ENCODE measurements around the gene GRHL1.
"Not testable (repeated sequence)": the region's sequence is repeated elsewhere in the genome, so short reads cannot be mapped to it uniquely, and the experiment has no call there.

Gene GRHL1

GRCh38 chr2:10002681-10003080, 51.2 kb downstream of the GRHL1 start:
- no peaks in the 10 kb centered on the region for H3K9me3 ChIP-seq (ENCODE audit: control insufficient read depth, insufficient read depth, low read length)
- H3K9ac ChIP-seq (ENCODE audit: low read depth, low read length), result no peak overlapping the region
- peaks cover 11% of the 10 kb centered on the region; the same call in 1 of the 2 replicates for H3K4me1 ChIP-seq (ENCODE audit: insufficient read depth, low read length)
- no peaks in the 10 kb centered on the region for H3K36me3 ChIP-seq (ENCODE audit: insufficient read depth, low read length)

DNA sequence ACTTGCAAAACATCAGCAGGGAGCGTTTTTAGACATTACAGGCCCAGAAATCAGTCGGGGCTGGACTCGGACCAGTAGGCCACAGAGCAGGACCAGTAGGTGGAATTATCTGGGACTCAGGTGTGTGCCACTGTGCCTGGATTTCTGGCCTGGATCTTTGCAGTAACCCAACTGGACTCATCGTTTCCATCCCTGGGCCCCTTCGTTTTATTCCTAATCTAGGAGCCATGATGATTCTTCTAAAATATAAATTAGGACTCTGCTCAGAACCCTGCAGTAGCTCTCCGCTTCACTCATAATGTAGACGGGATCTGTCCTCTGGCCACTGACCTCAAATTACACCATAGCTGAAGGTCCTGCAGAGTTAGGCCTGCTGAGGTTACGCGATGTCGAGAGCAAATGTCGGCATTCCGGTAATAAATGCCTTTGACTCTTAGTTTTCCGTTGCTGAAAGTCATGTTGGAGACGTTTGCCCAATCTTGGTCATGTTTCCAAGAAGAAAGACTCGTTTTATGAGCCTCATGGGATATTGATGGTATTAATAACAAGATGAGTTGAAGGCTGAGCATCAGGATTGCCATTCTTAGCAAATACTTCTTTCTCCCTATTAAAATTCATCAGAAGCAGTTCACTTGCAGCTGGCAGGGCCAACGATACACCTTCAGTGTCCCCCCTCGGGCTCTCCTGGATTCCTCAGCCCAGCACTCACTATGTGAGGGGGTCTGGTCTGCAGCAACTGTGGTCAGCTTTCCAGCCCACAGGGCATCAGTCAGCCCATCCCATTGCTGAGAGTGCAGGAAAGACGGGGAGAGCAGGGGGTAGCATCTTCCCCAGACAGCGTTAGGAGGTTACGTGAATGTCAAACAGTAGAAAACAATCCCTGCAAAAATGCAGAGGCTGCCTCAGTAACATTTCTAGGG, 52.0 kb downstream of the GRHL1 start:
- H3K4me1 ChIP-seq (ENCODE audit: insufficient read depth, low read length), result peaks cover 11% of the 10 kb centered on the region; the same call in 1 of the 2 replicates

GRCh38 chr2:10004401-10004800, 52.9 kb downstream of the GRHL1 start:
- H3K4me1 ChIP-seq (ENCODE audit: insufficient read depth, low read length), result peaks cover 11% of the 10 kb centered on the region; the same call in 1 of the 2 replicates
- H3K9me3 ChIP-seq (ENCODE audit: control insufficient read depth, insufficient read depth, low read length), result no peaks in the 10 kb centered on the region
- H3K36me3 ChIP-seq (ENCODE audit: insufficient read depth, low read length), result no peaks in the 10 kb centered on the region
- no peak overlapping the region for H3K9ac ChIP-seq (ENCODE audit: low read depth, low read length)

More for the DNA sequence above, 52.0 kb downstream of the GRHL1 start:
- Histone ChIP-seq H3K9ac (ENCODE audit: low read depth, low read length) (no peak overlapping the region), H3K9me3 (ENCODE audit: control insufficient read depth, insufficient read depth, low read length) (no peaks in the 10 kb centered on the region), H3K36me3 (ENCODE audit: insufficient read depth, low read length) (no peaks in the 10 kb centered on the region)

DNA sequence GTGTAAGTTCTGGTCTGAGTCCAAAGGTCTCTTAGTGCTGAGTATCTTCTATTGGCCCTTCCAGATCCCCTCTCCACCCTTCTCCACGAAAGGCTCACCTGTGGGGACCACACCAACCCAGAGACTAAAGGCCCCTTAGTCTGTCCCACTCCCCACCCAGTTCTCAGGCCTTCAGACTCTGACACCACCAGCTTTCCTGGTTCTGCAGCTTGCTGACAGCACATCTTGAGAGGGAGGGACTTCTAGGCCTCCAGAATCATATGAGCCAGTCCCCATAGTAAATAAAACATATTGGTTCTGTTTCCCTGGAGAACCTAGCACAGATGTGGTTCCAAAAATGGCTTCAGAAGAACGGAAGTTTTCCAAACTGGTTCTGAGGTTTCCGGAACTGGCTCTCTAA, 53.3 kb downstream of the GRHL1 start:
- Histone ChIP-seq H3K9ac (ENCODE audit: low read depth, low read length) (no peak overlapping the region), H3K36me3 (ENCODE audit: insufficient read depth, low read length) (no peaks in the 10 kb centered on the region), H3K9me3 (ENCODE audit: control insufficient read depth, insufficient read depth, low read length) (no peaks in the 10 kb centered on the region), H3K4me1 (ENCODE audit: insufficient read depth, low read length) (peaks cover 11% of the 10 kb centered on the region; the same call in 1 of the 2 replicates)

GRCh38 chr2:10005461-10006235, 54.2 kb downstream of the GRHL1 start:
- H3K9me3 ChIP-seq (ENCODE audit: control insufficient read depth, insufficient read depth, low read length), result no peaks in the 10 kb centered on the region
- no peaks in the 10 kb centered on the region for H3K36me3 ChIP-seq (ENCODE audit: insufficient read depth, low read length)
- H3K9ac ChIP-seq (ENCODE audit: low read depth, low read length), result no peak overlapping the region
- peaks cover 11% of the 10 kb centered on the region; the same call in 1 of the 2 replicates for H3K4me1 ChIP-seq (ENCODE audit: insufficient read depth, low read length)

- H3K4me1 ChIP-seq (ENCODE audit: insufficient read depth, low read length), result peaks cover 4% of the 10 kb centered on the region; the same call in 1 of the 2 replicates
- H3K9ac ChIP-seq (ENCODE audit: low read depth, low read length), result no peak overlapping the region
- H3K9me3 ChIP-seq (ENCODE audit: control insufficient read depth, insufficient read depth, low read length), result no peaks in the 10 kb centered on the region
- no peaks in the 10 kb centered on the region for H3K36me3 ChIP-seq (ENCODE audit: insufficient read depth, low read length)
Observed at GRCh38 chr2:10006236-10007161, 55.0 kb downstream of the GRHL1 start.

DNA sequence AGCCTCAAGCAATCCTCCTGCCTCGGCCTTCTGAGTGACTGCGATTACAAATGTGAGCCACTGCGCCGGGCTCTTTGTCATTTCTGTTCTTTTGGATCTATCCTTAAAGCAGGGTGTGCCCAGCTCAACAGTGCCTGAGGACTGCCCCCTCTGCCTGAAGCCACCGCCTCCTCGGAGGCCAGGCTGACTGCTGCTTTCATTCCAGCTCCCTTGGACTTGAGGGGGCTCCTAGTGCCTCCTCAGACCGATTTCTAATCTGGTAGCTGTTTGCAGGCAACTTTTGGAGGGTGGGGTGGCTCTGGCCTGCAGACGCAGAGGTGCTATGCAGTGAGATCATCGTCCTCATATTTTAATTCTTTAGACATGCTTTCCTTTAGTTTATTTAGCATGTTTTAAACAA, 55.9 kb downstream of the GRHL1 start:
- H3K9ac ChIP-seq (ENCODE audit: low read depth, low read length), result no peak overlapping the region
- no peaks in the 10 kb centered on the region for H3K9me3 ChIP-seq (ENCODE audit: control insufficient read depth, insufficient read depth, low read length)
- H3K4me1 ChIP-seq (ENCODE audit: insufficient read depth, low read length), result no peaks in the 10 kb centered on the region
- H3K36me3 ChIP-seq (ENCODE audit: insufficient read depth, low read length), result no peaks in the 10 kb centered on the region

DNA sequence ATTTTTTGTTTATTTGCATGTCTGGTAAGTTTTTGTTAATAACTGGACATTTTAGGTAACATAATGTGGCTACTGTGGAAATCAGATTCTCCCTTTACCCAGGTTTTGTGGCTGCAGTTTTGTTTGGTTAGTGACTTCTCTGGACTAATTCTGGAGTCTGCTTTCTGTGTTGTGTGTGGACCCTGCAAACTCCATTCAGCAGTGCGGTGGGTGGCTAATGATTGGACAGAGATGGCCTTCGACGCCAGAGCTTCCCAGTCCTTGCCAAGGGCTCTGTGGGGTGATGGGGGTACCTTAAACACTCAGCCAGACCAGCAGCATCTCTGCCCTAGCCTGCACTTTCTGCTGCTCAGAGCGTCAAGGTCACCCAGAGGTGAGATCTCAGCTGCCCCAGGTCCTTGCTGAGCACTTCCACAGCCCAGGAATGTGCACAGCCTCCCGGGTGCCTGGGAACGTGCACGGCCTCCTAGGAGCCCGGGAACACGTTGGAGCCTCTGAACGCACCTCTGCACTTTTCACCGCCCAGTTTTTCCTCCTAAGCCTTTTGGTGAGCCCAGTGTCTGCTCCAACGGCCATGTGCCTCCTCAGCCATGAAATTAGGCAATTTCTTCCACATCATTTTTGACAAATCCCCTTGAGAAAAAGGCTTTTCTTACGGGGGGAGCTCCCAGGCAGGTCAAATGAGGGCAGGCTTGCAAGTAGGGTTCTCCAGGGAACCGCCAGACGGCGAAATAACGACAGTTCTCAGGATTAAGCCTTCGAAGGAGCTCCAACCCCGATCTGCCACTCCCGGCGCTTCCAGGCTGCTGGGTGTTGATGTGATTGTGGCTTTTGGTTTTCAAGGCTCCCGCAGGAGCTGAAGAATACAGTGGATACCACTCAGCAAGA, 56.7 kb downstream of the GRHL1 start:
- Histone ChIP-seq H3K36me3 (ENCODE audit: insufficient read depth, low read length) (no peaks in the 10 kb centered on the region), H3K9me3 (ENCODE audit: control insufficient read depth, insufficient read depth, low read length) (no peaks in the 10 kb centered on the region), H3K4me1 (ENCODE audit: insufficient read depth, low read length) (no peaks in the 10 kb centered on the region), H3K9ac (ENCODE audit: low read depth, low read length) (no peak overlapping the region)

- H3K36me3 ChIP-seq (ENCODE audit: insufficient read depth, low read length), result no peaks in the 10 kb centered on the region
Observed at GRCh38 chr2:10008809-10009176, 57.3 kb downstream of the GRHL1 start.

GRCh38 chr2:10009271-10009810, 57.8 kb downstream of the GRHL1 start:
- Histone ChIP-seq H3K4me1 (ENCODE audit: insufficient read depth, low read length) (no peaks in the 10 kb centered on the region), H3K9ac (ENCODE audit: low read depth, low read length) (no peak overlapping the region), H3K9me3 (ENCODE audit: control insufficient read depth, insufficient read depth, low read length) (no peaks in the 10 kb centered on the region), H3K36me3 (ENCODE audit: insufficient read depth, low read length) (no peaks in the 10 kb centered on the region)

More at GRCh38 chr2:10008809-10009176, 57.3 kb downstream of the GRHL1 start:
- H3K4me1 ChIP-seq (ENCODE audit: insufficient read depth, low read length), result no peaks in the 10 kb centered on the region
- H3K9me3 ChIP-seq (ENCODE audit: control insufficient read depth, insufficient read depth, low read length), result no peaks in the 10 kb centered on the region
- no peak overlapping the region for H3K9ac ChIP-seq (ENCODE audit: low read depth, low read length)

DNA sequence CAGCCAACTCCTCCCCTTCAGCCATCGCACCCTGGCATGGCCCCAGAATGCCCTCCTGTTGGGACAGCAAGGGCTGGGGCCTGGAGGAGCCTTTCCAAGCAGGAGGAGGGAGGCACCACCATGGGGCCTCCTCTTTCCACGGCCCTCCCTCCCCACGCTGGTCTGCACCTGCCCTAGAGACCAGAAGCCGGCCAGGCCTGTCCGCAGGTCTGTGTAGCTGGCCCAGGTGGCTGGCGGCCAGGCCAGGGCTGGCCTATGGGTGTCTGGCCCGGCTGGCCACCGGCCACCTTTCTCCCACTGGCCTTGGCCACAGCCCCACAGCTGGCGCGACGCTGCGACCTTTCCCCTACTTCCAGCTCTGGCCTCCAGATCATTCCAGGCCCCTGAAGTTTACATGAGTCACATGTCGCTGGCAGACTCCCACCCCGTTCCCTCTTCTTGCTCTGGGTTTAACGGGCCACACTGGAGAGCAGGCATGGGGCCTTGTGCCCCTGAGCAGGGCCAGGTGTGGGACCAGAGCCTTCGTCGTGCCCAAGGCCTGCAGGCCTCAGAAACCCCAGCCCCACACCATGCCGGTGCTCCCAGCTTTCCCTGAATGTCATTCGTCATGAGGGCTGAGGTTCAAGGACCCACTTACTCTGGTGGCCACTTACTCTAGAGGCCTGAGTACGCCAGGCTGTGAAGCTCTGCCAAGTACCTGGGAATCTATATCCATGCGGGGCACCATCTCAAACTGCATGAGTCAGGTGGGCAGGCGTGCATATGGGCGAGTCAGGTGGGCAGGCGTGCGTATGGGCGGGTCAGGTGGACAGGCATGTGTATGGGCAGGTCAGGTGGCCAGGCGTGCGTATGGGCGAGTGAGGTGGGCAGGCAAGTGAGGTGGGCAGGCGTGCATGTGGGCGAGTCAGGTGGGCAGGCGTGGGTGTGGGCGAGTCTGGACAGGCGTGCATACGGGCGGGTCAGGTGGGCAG, 58.6 kb downstream of the GRHL1 start:
- Histone ChIP-seq H3K36me3 (ENCODE audit: insufficient read depth, low read length) (no peaks in the 10 kb centered on the region), H3K9me3 (ENCODE audit: control insufficient read depth, insufficient read depth, low read length) (no peaks in the 10 kb centered on the region), H3K4me1 (ENCODE audit: insufficient read depth, low read length) (no peaks in the 10 kb centered on the region), H3K9ac (ENCODE audit: low read depth, low read length) (no peak overlapping the region)

DNA sequence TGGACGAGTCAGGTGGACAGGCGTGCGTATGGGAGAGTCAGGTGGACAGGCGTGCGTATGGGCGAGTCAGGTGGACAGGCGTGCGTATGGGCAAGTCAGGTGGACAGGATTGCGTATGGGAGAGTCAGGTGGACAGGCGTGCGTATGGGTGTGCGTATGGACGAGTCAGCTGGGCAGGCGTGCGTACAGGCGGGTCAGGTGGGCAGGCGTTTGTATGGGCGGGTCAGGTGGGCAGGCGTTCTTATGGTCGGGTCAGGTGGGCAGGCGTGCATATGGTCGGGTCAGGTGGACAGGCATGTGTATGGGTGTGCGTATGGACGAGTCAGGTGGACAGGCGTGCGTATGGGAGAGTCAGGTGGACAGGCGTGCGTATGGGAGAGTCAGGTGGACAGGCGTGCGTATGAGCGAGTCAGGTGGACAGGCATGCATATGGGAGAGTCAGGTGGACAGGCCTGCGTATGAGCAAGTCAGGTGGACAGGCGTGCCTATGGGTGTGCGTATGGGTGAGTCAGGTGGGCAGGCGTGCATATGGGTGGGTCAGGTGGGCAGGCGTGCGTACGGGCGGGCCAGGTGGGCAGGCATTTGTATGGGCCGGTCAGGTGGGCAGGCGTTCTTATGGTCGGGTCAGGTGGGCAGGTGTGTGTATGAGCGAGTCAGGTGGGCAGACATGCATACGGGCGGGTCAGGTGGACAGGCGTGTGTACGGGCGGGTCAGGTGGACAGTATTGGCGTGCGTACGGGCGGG, 59.5 kb downstream of the GRHL1 start:
- not testable (repeated sequence) for H3K9me3 ChIP-seq (ENCODE audit: control insufficient read depth, insufficient read depth, low read length); H3K4me1 ChIP-seq (ENCODE audit: insufficient read depth, low read length); H3K36me3 ChIP-seq (ENCODE audit: insufficient read depth, low read length); H3K9ac ChIP-seq (ENCODE audit: low read depth, low read length)

All from ES-I3 (cell line).